SK-N-SH treated with all-trans-retinoic acid at 6 μM for 48 hours (cell line): ENCODE data around the gene DEPP1.

Source experiments
- ATAC-seq: fragments of 200-7000 bp; cut with Tn5 transposase; 3 replicates; pipeline ENCODE4 v1.9.1; 2020; ENCODE audit warnings: mild to moderate bottlenecking, moderate library complexity
- ARNTL ChIP-seq: fragments of 450-650 bp; formaldehyde crosslinking; IDR thresholded peaks from 2 replicates; pipeline ENCODE4 v1.5.0; 2020; ENCODE audit warnings: low read depth, mild to moderate bottlenecking, moderate library complexity, borderline replicate concordance
- BACH2 ChIP-seq: fragments of 250-450 bp; sonication (Bioruptor Pico); IDR thresholded peaks from 2 replicates; pipeline ENCODE4 v1.9.0; 2021; ENCODE audit warnings: mild to moderate bottlenecking, borderline replicate concordance
- CREB5 ChIP-seq: fragments of 250-450 bp; sonication (Bioruptor Pico); IDR thresholded peaks from 2 replicates; pipeline ENCODE4 v1.5.1; 2020; ENCODE audit warnings: low read depth, mild to moderate bottlenecking, moderate library complexity
- CSDC2 ChIP-seq: fragments of 250-450 bp; sonication (Bioruptor Pico); IDR thresholded peaks from 2 replicates; pipeline ENCODE4 v1.5.0; 2020; ENCODE audit warnings: mild to moderate bottlenecking, moderate library complexity
- CSRNP3 ChIP-seq: fragments of 250-450 bp; sonication (Bioruptor Pico); IDR thresholded peaks from 2 replicates; pipeline ENCODE4 v1.5.1; 2021; ENCODE audit warnings: mild to moderate bottlenecking, moderate library complexity
- ESRRG ChIP-seq: fragments of 250-450 bp; sonication (Bioruptor Pico); IDR thresholded peaks from 2 replicates; pipeline ENCODE4 v1.6.1; 2021; ENCODE audit warnings: mild to moderate bottlenecking
- GLIS3 ChIP-seq: fragments of 250-450 bp; sonication (Bioruptor Pico); IDR thresholded peaks from 2 replicates; pipeline ENCODE4 v1.5.0; 2020; ENCODE audit warnings: mild to moderate bottlenecking, moderate library complexity
- OSR1 ChIP-seq: fragments of 250-450 bp; sonication (Bioruptor Pico); IDR thresholded peaks from 2 replicates; pipeline ENCODE4 v1.8.0; 2022; ENCODE audit warnings: moderate library complexity, mild to moderate bottlenecking, inconsistent platforms
- PATZ1 ChIP-seq: fragments of 250-450 bp; sonication (Bioruptor Pico); IDR thresholded peaks from 2 replicates; pipeline ENCODE4 v1.8.0; 2020; ENCODE audit warnings: mild to moderate bottlenecking, moderate library complexity, borderline replicate concordance
- RARB ChIP-seq: fragments of 250-450 bp; sonication (Bioruptor Pico); IDR thresholded peaks from 2 replicates; pipeline ENCODE4 v1.8.0; 2021; ENCODE audit warnings: mild to moderate bottlenecking, moderate library complexity
- SNAI2 ChIP-seq: fragments of 250-450 bp; sonication (Bioruptor Pico); IDR thresholded peaks from 2 replicates; pipeline ENCODE4 v1.5.0; 2020; ENCODE audit warnings: mild to moderate bottlenecking, moderate library complexity
- TCF4 ChIP-seq: fragments of 250-450 bp; sonication (Bioruptor Pico); IDR thresholded peaks from 2 replicates; pipeline ENCODE4 v1.8.0; 2021; ENCODE audit warnings: mild to moderate bottlenecking, moderate library complexity, borderline replicate concordance
- TOX ChIP-seq: fragments of 250-450 bp; sonication (Bioruptor Pico); IDR thresholded peaks from 2 replicates; pipeline ENCODE4 v1.8.0; 2021; ENCODE audit warnings: mild to moderate bottlenecking, moderate library complexity, borderline replicate concordance
- ZC3H10 ChIP-seq: fragments of 250-450 bp; sonication (Bioruptor Pico); IDR thresholded peaks from 2 replicates; pipeline ENCODE4 v1.5.1; 2021; ENCODE audit warnings: mild to moderate bottlenecking, moderate library complexity
- ZFP3 ChIP-seq: fragments of 250-450 bp; sonication (Bioruptor Pico); IDR thresholded peaks from 2 replicates; pipeline ENCODE4 v1.5.0; 2020; ENCODE audit warnings: mild to moderate bottlenecking, moderate library complexity
- ZFP30 ChIP-seq: fragments of 450-650 bp; formaldehyde crosslinking; IDR thresholded peaks from 2 replicates; pipeline ENCODE4 v1.5.0; 2022; ENCODE audit warnings: mild to moderate bottlenecking, moderate library complexity
- ZNF565 ChIP-seq: fragments of 450-650 bp; formaldehyde crosslinking; conservative IDR thresholded peaks from 2 replicates; pipeline ENCODE4 v1.5.0; 2020; ENCODE audit warnings: low read depth, mild to moderate bottlenecking, moderate library complexity
- ZNF70 ChIP-seq: fragments of 450-650 bp; formaldehyde crosslinking; IDR thresholded peaks from 2 replicates; pipeline ENCODE4 v1.5.0; 2020; ENCODE audit warnings: mild to moderate bottlenecking, moderate library complexity
- ZNF8 ChIP-seq: fragments of 450-650 bp; formaldehyde crosslinking; IDR thresholded peaks from 2 replicates; pipeline ENCODE4 v1.5.0; 2020; ENCODE audit warnings: mild to moderate bottlenecking, moderate library complexity
- TF ChIP-seq, protein P1 (sequence below): fragments of 250-450 bp; sonication (Bioruptor Pico); IDR thresholded peaks from 2 replicates; pipeline ENCODE4 v1.5.0; 2020; ENCODE audit warnings: mild to moderate bottlenecking, moderate library complexity
- TF ChIP-seq, protein P2 (sequence below): fragments of 250-450 bp; sonication (Bioruptor Pico); IDR thresholded peaks from 2 replicates; pipeline ENCODE4 v1.8.0; 2021; ENCODE audit warnings: low read depth, mild to moderate bottlenecking, moderate library complexity, borderline replicate concordance

The DEPP1 gene

DNA sequence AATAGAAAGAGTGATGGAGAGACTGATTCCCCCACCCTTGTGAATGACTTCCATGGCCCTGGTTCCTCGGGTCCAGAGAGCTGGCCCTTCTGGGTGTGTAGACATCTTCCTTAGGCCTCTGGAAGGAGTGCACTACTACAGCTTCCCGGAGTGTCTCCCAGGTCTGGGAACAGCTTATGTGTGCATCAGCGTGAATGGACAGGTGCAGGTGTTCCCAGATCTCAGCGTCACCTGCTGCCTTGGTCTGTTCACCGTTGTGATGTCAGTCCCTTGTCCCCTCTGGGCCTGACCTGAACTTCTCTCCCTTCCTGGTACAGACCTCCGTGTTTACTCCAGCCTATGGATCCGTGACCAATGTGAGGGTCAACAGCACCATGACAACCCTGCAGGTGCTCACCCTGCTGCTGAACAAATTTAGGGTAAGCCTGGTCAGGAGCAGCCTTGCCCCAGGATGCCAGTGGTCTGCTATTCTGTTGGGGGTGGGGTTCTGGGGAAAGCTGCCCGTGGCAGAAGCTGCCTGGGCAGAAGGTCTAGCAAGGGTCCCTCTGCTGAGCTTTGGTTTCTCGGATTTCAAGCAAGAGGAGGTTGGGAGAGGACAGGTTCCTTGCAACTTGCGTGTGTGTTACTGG, 10.5 kb upstream of the DEPP1 start:
- no peak for ATAC-seq
- no peak for TF ChIP-seq GLIS3 (CRISPR knock-in tag)
- TF ChIP-seq, all 23 proteins: peak for 0

DNA sequence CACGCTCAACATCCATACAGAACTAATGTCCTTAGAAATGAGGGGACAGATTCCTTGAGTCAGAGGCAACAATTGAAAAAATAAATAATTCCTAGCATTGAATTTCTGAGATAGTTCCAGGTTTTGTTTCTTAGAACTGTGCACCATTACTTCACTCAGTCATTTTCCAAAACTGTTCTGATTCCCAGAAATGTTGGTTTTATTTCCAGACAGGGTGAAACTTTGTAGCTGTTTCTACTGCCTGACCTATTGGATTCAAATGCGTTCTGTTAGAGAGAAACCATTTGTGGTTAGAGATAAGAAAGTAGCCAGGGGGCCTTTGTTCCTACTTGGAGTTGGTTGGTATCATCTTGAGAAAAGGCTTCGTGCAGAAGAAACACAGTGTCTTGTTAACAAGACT, 8.1 kb upstream of the DEPP1 start:
- TF ChIP-seq ZNF70 (CRISPR knock-in tag) (no peak), RARB (no peak), ZFP30 (CRISPR knock-in tag) (no peak)
- TF ChIP-seq, protein P1, sequence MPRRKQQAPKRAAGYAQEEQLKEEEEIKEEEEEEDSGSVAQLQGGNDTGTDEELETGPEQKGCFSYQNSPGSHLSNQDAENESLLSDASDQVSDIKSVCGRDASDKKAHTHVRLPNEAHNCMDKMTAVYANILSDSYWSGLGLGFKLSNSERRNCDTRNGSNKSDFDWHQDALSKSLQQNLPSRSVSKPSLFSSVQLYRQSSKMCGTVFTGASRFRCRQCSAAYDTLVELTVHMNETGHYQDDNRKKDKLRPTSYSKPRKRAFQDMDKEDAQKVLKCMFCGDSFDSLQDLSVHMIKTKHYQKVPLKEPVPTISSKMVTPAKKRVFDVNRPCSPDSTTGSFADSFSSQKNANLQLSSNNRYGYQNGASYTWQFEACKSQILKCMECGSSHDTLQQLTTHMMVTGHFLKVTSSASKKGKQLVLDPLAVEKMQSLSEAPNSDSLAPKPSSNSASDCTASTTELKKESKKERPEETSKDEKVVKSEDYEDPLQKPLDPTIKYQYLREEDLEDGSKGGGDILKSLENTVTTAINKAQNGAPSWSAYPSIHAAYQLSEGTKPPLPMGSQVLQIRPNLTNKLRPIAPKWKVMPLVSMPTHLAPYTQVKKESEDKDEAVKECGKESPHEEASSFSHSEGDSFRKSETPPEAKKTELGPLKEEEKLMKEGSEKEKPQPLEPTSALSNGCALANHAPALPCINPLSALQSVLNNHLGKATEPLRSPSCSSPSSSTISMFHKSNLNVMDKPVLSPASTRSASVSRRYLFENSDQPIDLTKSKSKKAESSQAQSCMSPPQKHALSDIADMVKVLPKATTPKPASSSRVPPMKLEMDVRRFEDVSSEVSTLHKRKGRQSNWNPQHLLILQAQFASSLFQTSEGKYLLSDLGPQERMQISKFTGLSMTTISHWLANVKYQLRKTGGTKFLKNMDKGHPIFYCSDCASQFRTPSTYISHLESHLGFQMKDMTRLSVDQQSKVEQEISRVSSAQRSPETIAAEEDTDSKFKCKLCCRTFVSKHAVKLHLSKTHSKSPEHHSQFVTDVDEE (CRISPR knock-in tag): no peak
- TF ChIP-seq, protein P2, sequence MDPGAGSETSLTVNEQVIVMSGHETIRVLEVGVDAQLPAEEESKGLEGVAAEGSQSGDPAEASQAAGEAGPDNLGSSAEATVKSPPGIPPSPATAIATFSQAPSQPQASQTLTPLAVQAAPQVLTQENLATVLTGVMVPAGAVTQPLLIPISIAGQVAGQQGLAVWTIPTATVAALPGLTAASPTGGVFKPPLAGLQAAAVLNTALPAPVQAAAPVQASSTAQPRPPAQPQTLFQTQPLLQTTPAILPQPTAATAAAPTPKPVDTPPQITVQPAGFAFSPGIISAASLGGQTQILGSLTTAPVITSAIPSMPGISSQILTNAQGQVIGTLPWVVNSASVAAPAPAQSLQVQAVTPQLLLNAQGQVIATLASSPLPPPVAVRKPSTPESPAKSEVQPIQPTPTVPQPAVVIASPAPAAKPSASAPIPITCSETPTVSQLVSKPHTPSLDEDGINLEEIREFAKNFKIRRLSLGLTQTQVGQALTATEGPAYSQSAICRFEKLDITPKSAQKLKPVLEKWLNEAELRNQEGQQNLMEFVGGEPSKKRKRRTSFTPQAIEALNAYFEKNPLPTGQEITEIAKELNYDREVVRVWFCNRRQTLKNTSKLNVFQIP (CRISPR knock-in tag): no peak
- no peak for ATAC-seq

DNA sequence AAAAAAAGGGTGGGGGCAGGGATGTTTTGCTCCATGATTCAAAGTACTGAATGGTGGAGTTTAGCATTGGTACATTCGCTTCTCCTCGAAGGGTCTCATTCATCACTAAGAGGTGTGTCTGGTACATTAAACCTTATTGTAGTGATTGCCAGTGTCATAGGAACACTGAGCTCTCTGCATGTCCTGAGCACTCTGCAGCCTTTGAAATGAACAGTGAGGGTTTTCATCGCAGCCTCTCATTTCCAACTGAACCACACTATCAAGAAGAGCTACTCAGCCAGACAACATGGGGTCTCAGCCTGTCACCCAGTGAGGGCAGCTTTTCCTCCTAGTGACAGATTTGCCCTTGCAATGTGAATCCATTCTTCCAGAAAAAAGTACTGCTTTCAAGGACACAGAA, 7.6 kb upstream of the DEPP1 start:
- no peak for ATAC-seq
- TF ChIP-seq TOX (CRISPR knock-in tag): no peak
- TF ChIP-seq GLIS3 (CRISPR knock-in tag): no peak
- TF ChIP-seq BACH2 (CRISPR knock-in tag): no peak
- no peak for TF ChIP-seq ZC3H10
- no peak for TF ChIP-seq ZNF565
- no peak for TF ChIP-seq ESRRG (CRISPR knock-in tag)
- TF ChIP-seq ARNTL (CRISPR knock-in tag): no peak
- no peak for TF ChIP-seq PATZ1 (CRISPR knock-in tag)
- no peak for TF ChIP-seq OSR1 (CRISPR knock-in tag)
- TF ChIP-seq CREB5 (CRISPR knock-in tag): no peak
- TF ChIP-seq, protein P2 (CRISPR knock-in tag): no peak
- TF ChIP-seq ZFP3 (CRISPR knock-in tag): no peak
- TF ChIP-seq TCF4 (CRISPR knock-in tag): no peak
- TF ChIP-seq, protein P1 (CRISPR knock-in tag): no peak
- TF ChIP-seq CSDC2 (CRISPR knock-in tag): no peak
- TF ChIP-seq SNAI2 (CRISPR knock-in tag): no peak
- TF ChIP-seq ZFP30 (CRISPR knock-in tag): no peak
- TF ChIP-seq ZNF8: no peak
- no peak for TF ChIP-seq CSRNP3
